NT2/D1 (cell line): Measurements from ENCODE around the gene SDK1.

Experiments
- DNase-seq: peaks from one replicate; pipeline ENCODE4 v3.0.0-alpha.2; 2011; ENCODE audit warnings: low read depth, low spot score
- H3K27me3 ChIP-seq: 2 replicates; pipeline ENCODE4 v1.6.0; 2011; ENCODE audit warnings: mild to moderate bottlenecking; ENCODE audit not compliant: insufficient read length, insufficient read depth
- H3K36me3 ChIP-seq: 2 replicates; pipeline ENCODE4 v1.6.1; 2011; ENCODE audit warnings: mild to moderate bottlenecking, low read length, mixed read lengths; ENCODE audit not compliant: insufficient read depth, insufficient read length
- H3K4me1 ChIP-seq: 2 replicates; pipeline ENCODE4 v1.5.1; 2011; ENCODE audit not compliant: insufficient read depth, insufficient read length
- H3K4me3 ChIP-seq: 2 replicates; pipeline ENCODE4 v1.5.1; 2011; ENCODE audit warnings: low read depth; ENCODE audit not compliant: insufficient read length
- H3K9ac ChIP-seq: 2 replicates; pipeline ENCODE4 v1.6.0; 2011; ENCODE audit warnings: low read depth; ENCODE audit not compliant: insufficient read length
- H3K9me3 ChIP-seq: 2 replicates; pipeline ENCODE4 v1.5.1; 2011; ENCODE audit warnings: mild to moderate bottlenecking, low read length; ENCODE audit not compliant: insufficient read depth
- SUZ12 ChIP-seq: IDR thresholded peaks from 2 replicates; pipeline ENCODE4 v1.6.1; 2011; ENCODE audit not compliant: insufficient read length, insufficient read depth; ENCODE audit errors: extremely low read depth
- YY1 ChIP-seq: IDR thresholded peaks from 2 replicates; pipeline ENCODE4 v1.6.1; 2011; ENCODE audit not compliant: insufficient read length, insufficient read depth
- ZNF274 ChIP-seq: IDR thresholded peaks from 2 replicates; pipeline ENCODE4 v1.6.1; 2011; ENCODE audit warnings: mild to moderate bottlenecking, low read depth, low read length

SDK1 gene

GRCh38 chr7:4159761-4160554 lies 858.9 kb downstream of the SDK1 start:
- Histone ChIP-seq H3K27me3 (no peaks in the 10 kb centered on the region), H3K9me3 (no peaks in the 10 kb centered on the region; the same call in 1 of the 2 replicates), H3K9ac (no peak overlapping the region), H3K4me3 (no peak overlapping the region), H3K4me1 (no peaks in the 10 kb centered on the region), H3K36me3 (no peaks in the 10 kb centered on the region)
- TF ChIP-seq ZNF274 = no peak
- no peak for TF ChIP-seq YY1
- no peak for TF ChIP-seq SUZ12
- no peak for DNase-seq

DNA sequence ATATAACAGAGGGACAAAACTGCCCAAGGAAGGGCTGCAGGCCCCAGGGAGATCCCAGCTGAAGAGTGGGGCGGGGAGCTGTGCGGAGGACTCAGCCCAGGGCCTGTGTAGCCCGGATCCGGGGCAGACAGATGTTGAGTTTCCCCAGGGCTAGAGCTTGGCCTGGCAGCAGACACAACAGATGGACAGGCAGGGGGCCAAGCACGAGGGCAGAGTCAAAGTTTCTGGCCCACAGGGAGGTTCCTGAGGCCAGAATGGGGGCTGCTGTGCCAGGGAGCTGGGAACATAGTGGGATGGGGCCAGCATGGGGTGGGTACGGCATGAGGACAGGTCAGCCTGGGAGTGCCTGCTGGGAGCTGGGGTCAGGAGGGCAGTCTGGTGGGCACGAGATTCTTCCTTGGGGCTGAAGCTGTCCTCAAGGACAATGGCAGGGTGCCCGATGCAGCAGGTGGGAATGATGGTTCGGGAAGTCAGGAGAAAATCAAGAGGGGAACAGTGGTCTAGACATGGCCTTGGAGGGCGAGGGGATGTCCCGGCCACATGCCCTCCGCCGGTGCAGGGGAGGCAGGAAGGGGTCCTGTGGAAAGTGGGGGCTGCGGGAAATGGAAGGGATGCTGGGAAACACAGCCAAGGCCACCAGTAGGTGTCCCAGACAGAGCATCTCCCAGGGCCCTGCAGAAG lies 862.0 kb downstream of the SDK1 start:
- no peak for TF ChIP-seq ZNF274
- TF ChIP-seq YY1 = no peak
- TF ChIP-seq SUZ12 = no peak
- no peak for DNase-seq
- H3K36me3 ChIP-seq = no peaks in the 10 kb centered on the region

GRCh38 chr7:4163565-4164203 lies 862.6 kb downstream of the SDK1 start:
- Histone ChIP-seq H3K36me3 (no peaks in the 10 kb centered on the region), H3K9me3 (no peaks in the 10 kb centered on the region; the same call in 1 of the 2 replicates), H3K27me3 (no peaks in the 10 kb centered on the region), H3K4me3 (no peak overlapping the region), H3K4me1 (peaks cover 17% of the 10 kb centered on the region), H3K9ac (no peak overlapping the region)
- TF ChIP-seq YY1 = no peak
- TF ChIP-seq ZNF274 = no peak
- TF ChIP-seq SUZ12 = no peak
- DNase-seq = no peak

More for the DNA sequence above, 862.0 kb downstream of the SDK1 start:
- H3K27me3 ChIP-seq = no peaks in the 10 kb centered on the region
- H3K9me3 ChIP-seq = no peaks in the 10 kb centered on the region; the same call in 1 of the 2 replicates
- peaks cover 11% of the 10 kb centered on the region for H3K4me1 ChIP-seq
- no peak overlapping the region for H3K9ac ChIP-seq
- no peak overlapping the region for H3K4me3 ChIP-seq

DNA sequence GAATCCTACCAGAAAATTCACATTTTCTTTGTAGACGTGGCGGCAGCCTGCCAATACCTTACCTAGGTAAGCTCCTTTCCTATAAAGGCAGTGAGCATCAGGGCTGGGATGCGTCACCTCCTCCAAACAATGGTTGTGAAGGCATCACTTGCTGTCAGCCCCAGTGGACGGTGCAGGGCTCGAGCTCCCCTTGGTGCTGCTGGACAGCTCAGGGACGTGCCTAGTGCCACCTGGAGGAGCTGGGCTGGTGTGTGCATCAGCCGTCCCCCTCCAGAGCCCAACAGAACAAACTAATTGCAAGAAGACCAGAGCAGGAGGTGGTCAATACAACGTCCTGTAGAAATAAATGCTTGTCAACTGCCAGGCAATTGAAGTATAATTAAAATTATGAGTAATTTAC lies 863.5 kb downstream of the SDK1 start:
- Histone ChIP-seq H3K9ac (no peak overlapping the region), H3K4me3 (no peak overlapping the region), H3K4me1 (peaks cover 19% of the 10 kb centered on the region)

GRCh38 chr7:4166340-4166739 lies 865.3 kb downstream of the SDK1 start:
- Histone ChIP-seq H3K9me3 (no peaks in the 10 kb centered on the region), H3K27me3 (no peaks in the 10 kb centered on the region), H3K4me1 (peaks cover 19% of the 10 kb centered on the region)

More for the DNA sequence above, 863.5 kb downstream of the SDK1 start:
- H3K9me3 ChIP-seq = no peaks in the 10 kb centered on the region; the same call in 1 of the 2 replicates
- DNase-seq = no peak
- no peak for TF ChIP-seq SUZ12
- no peak for TF ChIP-seq YY1
- TF ChIP-seq ZNF274 = no peak
- no peaks in the 10 kb centered on the region for H3K36me3 ChIP-seq
- no peaks in the 10 kb centered on the region for H3K27me3 ChIP-seq

DNA sequence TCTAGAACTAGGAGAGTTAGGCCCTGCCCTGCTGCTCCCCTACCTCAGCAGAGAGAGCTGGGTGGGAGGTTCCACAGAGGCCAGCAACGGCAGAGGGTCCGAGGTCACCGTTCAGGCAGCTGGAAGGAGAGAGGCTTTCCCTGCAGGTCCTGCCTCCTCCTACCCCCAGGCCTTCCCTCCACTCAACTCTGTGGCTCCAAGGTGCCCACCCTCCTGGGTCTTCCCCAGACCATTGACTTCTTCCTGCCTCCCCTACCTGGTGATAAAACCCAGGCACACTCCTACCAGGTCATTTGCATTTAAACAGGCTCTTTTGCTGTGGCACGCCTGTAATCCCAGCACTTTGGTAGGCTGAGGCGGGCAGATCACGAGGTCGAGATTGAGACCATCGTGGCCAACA lies 865.8 kb downstream of the SDK1 start:
- peaks cover 19% of the 10 kb centered on the region for H3K4me1 ChIP-seq
- no peaks in the 10 kb centered on the region for H3K27me3 ChIP-seq
- H3K9me3 ChIP-seq = no peaks in the 10 kb centered on the region
- H3K36me3 ChIP-seq = no peaks in the 10 kb centered on the region
- no peak overlapping the region for H3K4me3 ChIP-seq
- TF ChIP-seq YY1 = no peak
- no peak for TF ChIP-seq SUZ12
- TF ChIP-seq ZNF274 = no peak
- no peak for DNase-seq
- H3K9ac ChIP-seq = no peak overlapping the region

More at GRCh38 chr7:4166340-4166739, 865.3 kb downstream of the SDK1 start:
- Histone ChIP-seq H3K36me3 (no peaks in the 10 kb centered on the region), H3K4me3 (no peak overlapping the region), H3K9ac (no peak overlapping the region)
- DNase-seq = no peak
- TF ChIP-seq YY1 (no peak), SUZ12 (no peak), ZNF274 (no peak)
